ENCODE measurements around the gene NCKAP5. TPM values are rescaled to one million over a fixed set of nuclear protein-coding genes. Genes with fewer than 3 reads are reported as not detected.

Gene NCKAP5
- total RNA-seq, 5 donors from 2014 or later (not counting 1 experiment from before 2014, with no cell fraction given), result 0.06 TPM; not detected in 4

GRCh38 chr2:133432778-133433177, 135.5 kb downstream of the NCKAP5 start:
- no peaks in the 10 kb centered on the region for H3K27me3 ChIP-seq (replicated peaks in 1 of 2; ENCODE audit: control insufficient read depth in 2 of 2, extremely low read depth in 1 of 2, insufficient read depth in 2 of 2, low read length in 1 of 2)
- Mint-ChIP-seq H3K4me1 (no peaks in the 10 kb centered on the region), H3K36me3 (no peaks in the 10 kb centered on the region), H3K9me3 (peaks cover 2 to 6% (median 5%) of the 10 kb centered on the region in 3 donors), H3K27ac (no peak overlapping the region), H3K27me3 (peaks cover 0 to 3% of the 10 kb centered on the region in 2 donors), H3K4me3 (no peak overlapping the region)
- ATAC-seq (replicated peaks in 1 of 4) (no peak), DNase-seq (no peak)
- no peaks in the 10 kb centered on the region for H3K9me3 ChIP-seq
- H3K36me3 ChIP-seq (ENCODE audit: control insufficient read depth in 2 of 2, extremely low read depth in 1 of 2, insufficient read depth in 1 of 2, low read length in 1 of 2), result no peaks in the 10 kb centered on the region
- CTCF ChIA-PET, result no interaction called here
- H3K4me1 ChIP-seq (ENCODE audit: control insufficient read depth in 1 of 2, extremely low read depth in 1 of 2, insufficient read depth in 2 of 2, low read length in 2 of 2), result no peaks in the 10 kb centered on the region
- POLR2A ChIA-PET, result no interaction called here
- H3K4me3 ChIP-seq (ENCODE audit: control insufficient read depth in 1 of 2, extremely low read depth in 1 of 2, low read length in 1 of 2), result no peak overlapping the region
- no peak overlapping the region for H3K27ac ChIP-seq (ENCODE audit: low read length)

DNA sequence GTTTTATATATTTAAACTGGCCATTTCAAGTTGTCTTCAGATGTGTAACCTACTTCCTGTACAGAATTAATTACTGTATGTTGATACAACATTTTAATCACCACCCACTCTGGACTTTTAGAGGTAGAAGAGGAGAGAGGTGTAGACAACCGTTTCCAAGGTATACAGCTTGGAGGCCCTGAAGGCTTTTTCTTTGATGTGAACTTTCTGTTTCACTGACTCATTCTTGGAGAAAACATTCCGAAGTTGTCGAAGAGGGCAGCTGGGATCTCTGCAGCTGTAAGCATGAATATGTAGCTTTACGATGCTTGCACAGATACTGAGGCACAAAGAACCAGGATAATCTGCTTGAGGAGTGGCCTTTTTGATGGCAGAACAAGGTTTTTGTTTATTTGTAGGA, 137.0 kb downstream of the NCKAP5 start:
- CTCF ChIA-PET, result no interaction called here
- no peak overlapping the region for H3K27ac Mint-ChIP-seq
- H3K4me3 ChIP-seq (ENCODE audit: control insufficient read depth in 1 of 2, extremely low read depth in 1 of 2, low read length in 1 of 2), result no peak overlapping the region
- DNase-seq, result no peak
- no peaks in the 10 kb centered on the region for H3K9me3 ChIP-seq
- H3K4me1 ChIP-seq (ENCODE audit: control insufficient read depth in 1 of 2, extremely low read depth in 1 of 2, insufficient read depth in 2 of 2, low read length in 2 of 2), result no peaks in the 10 kb centered on the region
- H3K4me1 Mint-ChIP-seq, result no peaks in the 10 kb centered on the region
- POLR2A ChIA-PET, result no interaction called here
- no peak overlapping the region for H3K27ac ChIP-seq (ENCODE audit: low read length)
- H3K36me3 ChIP-seq (ENCODE audit: control insufficient read depth in 2 of 2, extremely low read depth in 1 of 2, insufficient read depth in 1 of 2, low read length in 1 of 2), result no peaks in the 10 kb centered on the region
- no peak for ATAC-seq (replicated peaks in 1 of 4)
- no peak overlapping the region for H3K4me3 Mint-ChIP-seq
- peaks cover 2 to 6% (median 5%) of the 10 kb centered on the region in 3 donors for H3K9me3 Mint-ChIP-seq
- 71% methylated on average over 4 of the region's 4 CpGs for WGBS (ENCODE audit: insufficient coverage)
- H3K36me3 Mint-ChIP-seq, result no peaks in the 10 kb centered on the region
- no peaks in the 10 kb centered on the region for H3K27me3 ChIP-seq (replicated peaks in 1 of 2; ENCODE audit: control insufficient read depth in 2 of 2, extremely low read depth in 1 of 2, insufficient read depth in 2 of 2, low read length in 1 of 2)
- H3K27me3 Mint-ChIP-seq, result peaks cover 0 to 3% of the 10 kb centered on the region in 2 donors

GRCh38 chr2:133426791-133427190, 141.5 kb downstream of the NCKAP5 start:
- Mint-ChIP-seq H3K4me1 (no peaks in the 10 kb centered on the region), H3K4me3 (no peak overlapping the region), H3K27me3 (peaks cover 1 to 4% of the 10 kb centered on the region in 2 donors), H3K36me3 (no peaks in the 10 kb centered on the region), H3K9me3 (peaks cover 0 to 7% (median 5%) of the 10 kb centered on the region in 3 donors), H3K27ac (no peak overlapping the region)
- POLR2A ChIA-PET, result no interaction called here
- H3K27ac ChIP-seq (ENCODE audit: low read length), result no peak overlapping the region
- H3K27me3 ChIP-seq (replicated peaks in 1 of 2; ENCODE audit: control insufficient read depth in 2 of 2, extremely low read depth in 1 of 2, insufficient read depth in 2 of 2, low read length in 1 of 2), result no peaks in the 10 kb centered on the region
- CTCF ChIA-PET, result no interaction called here
- no peaks in the 10 kb centered on the region for H3K36me3 ChIP-seq (ENCODE audit: control insufficient read depth in 2 of 2, extremely low read depth in 1 of 2, insufficient read depth in 1 of 2, low read length in 1 of 2)
- no peak overlapping the region for H3K4me3 ChIP-seq (ENCODE audit: control insufficient read depth in 1 of 2, extremely low read depth in 1 of 2, low read length in 1 of 2)
- no peak for DNase-seq
- H3K9me3 ChIP-seq, result no peaks in the 10 kb centered on the region
- ATAC-seq (replicated peaks in 1 of 4), result no peak
- H3K4me1 ChIP-seq (ENCODE audit: control insufficient read depth in 1 of 2, extremely low read depth in 1 of 2, insufficient read depth in 2 of 2, low read length in 2 of 2), result no peaks in the 10 kb centered on the region
- 100% methylated on average over 1 of the region's 1 CpG for WGBS (ENCODE audit: insufficient coverage)

DNA sequence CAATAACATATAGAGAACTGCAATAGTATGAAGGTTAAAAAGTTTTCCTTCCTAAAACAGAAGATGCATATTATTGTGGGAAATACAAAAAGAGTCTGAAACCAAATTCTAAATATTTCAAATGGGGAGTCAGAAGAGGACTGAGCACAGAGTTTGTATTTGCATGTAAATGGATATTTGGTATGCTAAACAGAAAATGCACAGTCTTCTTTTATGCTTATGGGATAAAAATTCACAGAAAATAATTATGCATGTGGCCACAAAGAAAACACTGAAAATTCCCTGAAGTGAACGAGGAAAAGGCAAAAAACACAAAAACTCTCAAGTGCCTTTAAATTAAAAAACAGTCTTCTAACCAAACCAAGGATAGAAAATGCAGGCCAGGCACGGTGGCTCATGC, 142.7 kb downstream of the NCKAP5 start:
- ChIA-PET CTCF (no interaction called here), POLR2A (no interaction called here)
- no peak overlapping the region for H3K27ac Mint-ChIP-seq
- H3K9me3 Mint-ChIP-seq, result peaks cover 0 to 8% (median 5%) of the 10 kb centered on the region in 3 donors
- H3K4me1 ChIP-seq (ENCODE audit: control insufficient read depth in 1 of 2, extremely low read depth in 1 of 2, insufficient read depth in 2 of 2, low read length in 2 of 2), result no peaks in the 10 kb centered on the region
- H3K4me3 ChIP-seq (ENCODE audit: control insufficient read depth in 1 of 2, extremely low read depth in 1 of 2, low read length in 1 of 2), result no peak overlapping the region
- DNase-seq, result no peak
- H3K36me3 ChIP-seq (ENCODE audit: control insufficient read depth in 2 of 2, extremely low read depth in 1 of 2, insufficient read depth in 1 of 2, low read length in 1 of 2), result no peaks in the 10 kb centered on the region
- H3K9me3 ChIP-seq, result no peaks in the 10 kb centered on the region
- H3K4me3 Mint-ChIP-seq, result no peak overlapping the region
- no peaks in the 10 kb centered on the region for H3K4me1 Mint-ChIP-seq
- peaks cover 1 to 5% of the 10 kb centered on the region in 2 donors for H3K27me3 Mint-ChIP-seq
- H3K27ac ChIP-seq (ENCODE audit: low read length), result no peak overlapping the region
- H3K36me3 Mint-ChIP-seq, result no peaks in the 10 kb centered on the region
- no peaks in the 10 kb centered on the region for H3K27me3 ChIP-seq (replicated peaks in 1 of 2; ENCODE audit: control insufficient read depth in 2 of 2, extremely low read depth in 1 of 2, insufficient read depth in 2 of 2, low read length in 1 of 2)
- 40% methylated on average over 1 of the region's 2 CpGs for WGBS (ENCODE audit: insufficient coverage)
- ATAC-seq (replicated peaks in 1 of 4), result no peak

GRCh38 chr2:133424876-133425275, 143.4 kb downstream of the NCKAP5 start:
- Histone ChIP-seq H3K9me3 (no peaks in the 10 kb centered on the region), H3K4me3 (ENCODE audit: control insufficient read depth in 1 of 2, extremely low read depth in 1 of 2, low read length in 1 of 2) (no peak overlapping the region), H3K27ac (ENCODE audit: low read length) (no peak overlapping the region), H3K27me3 (replicated peaks in 1 of 2; ENCODE audit: control insufficient read depth in 2 of 2, extremely low read depth in 1 of 2, insufficient read depth in 2 of 2, low read length in 1 of 2) (no peaks in the 10 kb centered on the region), H3K36me3 (ENCODE audit: control insufficient read depth in 2 of 2, extremely low read depth in 1 of 2, insufficient read depth in 1 of 2, low read length in 1 of 2) (no peaks in the 10 kb centered on the region), H3K4me1 (ENCODE audit: control insufficient read depth in 1 of 2, extremely low read depth in 1 of 2, insufficient read depth in 2 of 2, low read length in 2 of 2) (no peaks in the 10 kb centered on the region)
- DNase-seq (no peak), ATAC-seq (replicated peaks in 1 of 4) (no peak)
- 100% methylated on average over 1 of the region's 2 CpGs for WGBS (ENCODE audit: insufficient coverage)
- POLR2A ChIA-PET, result no interaction called here
- CTCF ChIA-PET, result no interaction called here
- H3K9me3 Mint-ChIP-seq, result peaks cover 0 to 8% (median 0%) of the 10 kb centered on the region in 3 donors
- H3K27ac Mint-ChIP-seq, result no peak overlapping the region
- peaks cover 1 to 5% of the 10 kb centered on the region in 2 donors for H3K27me3 Mint-ChIP-seq
- no peaks in the 10 kb centered on the region for H3K4me1 Mint-ChIP-seq
- H3K36me3 Mint-ChIP-seq, result no peaks in the 10 kb centered on the region
- no peak overlapping the region for H3K4me3 Mint-ChIP-seq

GRCh38 chr2:133422931-133423351, 145.3 kb downstream of the NCKAP5 start:
- ChIA-PET CTCF (interaction anchor here (0.7 to 1.0 kb wide), 2 partner anchors 10 to 96 kb away, joined by 3 read pairs; no protein-coding TSS in a partner anchor), POLR2A (no interaction called here)
- no peaks in the 10 kb centered on the region for H3K9me3 ChIP-seq
- H3K36me3 Mint-ChIP-seq, result no peaks in the 10 kb centered on the region
- H3K4me1 ChIP-seq (ENCODE audit: control insufficient read depth in 1 of 2, extremely low read depth in 1 of 2, insufficient read depth in 2 of 2, low read length in 2 of 2), result no peaks in the 10 kb centered on the region
- no peaks in the 10 kb centered on the region for H3K36me3 ChIP-seq (ENCODE audit: control insufficient read depth in 2 of 2, extremely low read depth in 1 of 2, insufficient read depth in 1 of 2, low read length in 1 of 2)
- H3K9me3 Mint-ChIP-seq, result peaks cover 0 to 11% (median 0%) of the 10 kb centered on the region in 3 donors
- 28% methylated on average over 4 of the region's 5 CpGs for WGBS (ENCODE audit: insufficient coverage)
- no peak overlapping the region for H3K4me3 Mint-ChIP-seq
- no peaks in the 10 kb centered on the region for H3K4me1 Mint-ChIP-seq
- H3K27me3 ChIP-seq (replicated peaks in 1 of 2; ENCODE audit: control insufficient read depth in 2 of 2, extremely low read depth in 1 of 2, insufficient read depth in 2 of 2, low read length in 1 of 2), result no peaks in the 10 kb centered on the region
- H3K4me3 ChIP-seq (ENCODE audit: control insufficient read depth in 1 of 2, extremely low read depth in 1 of 2, low read length in 1 of 2), result no peak overlapping the region
- H3K27me3 Mint-ChIP-seq, result peaks cover 1 to 9% of the 10 kb centered on the region in 2 donors
- H3K27ac Mint-ChIP-seq, result no peak overlapping the region
- no peak for DNase-seq
- no peak overlapping the region for H3K27ac ChIP-seq (ENCODE audit: low read length)
- no peak for ATAC-seq (replicated peaks in 1 of 4)

All from T-cell (primary cell).